GM10266 (cell line): ENCODE results near the gene RASGEF1B.
A peak's percentile ranks its signal among the peaks of the same experiment; 100 is the strongest.

Source experiments
- DNase-seq: peaks from one replicate; pipeline ENCODE4 v3.0.0; 2012; ENCODE audit errors: extremely low spot score
- CTCF ChIP-seq: IDR thresholded peaks from 2 replicates; pipeline ENCODE4 v1.5.1; 2012; ENCODE audit warnings: mild to moderate bottlenecking, low read depth; ENCODE audit not compliant: control insufficient read depth, insufficient read depth; ENCODE audit errors: missing control alignments

The RASGEF1B gene

GRCh38 chr4:81512001-81512756 is 40.5 kb upstream of the RASGEF1B start:
- no peak for TF ChIP-seq CTCF
- no peak for DNase-seq

DNA sequence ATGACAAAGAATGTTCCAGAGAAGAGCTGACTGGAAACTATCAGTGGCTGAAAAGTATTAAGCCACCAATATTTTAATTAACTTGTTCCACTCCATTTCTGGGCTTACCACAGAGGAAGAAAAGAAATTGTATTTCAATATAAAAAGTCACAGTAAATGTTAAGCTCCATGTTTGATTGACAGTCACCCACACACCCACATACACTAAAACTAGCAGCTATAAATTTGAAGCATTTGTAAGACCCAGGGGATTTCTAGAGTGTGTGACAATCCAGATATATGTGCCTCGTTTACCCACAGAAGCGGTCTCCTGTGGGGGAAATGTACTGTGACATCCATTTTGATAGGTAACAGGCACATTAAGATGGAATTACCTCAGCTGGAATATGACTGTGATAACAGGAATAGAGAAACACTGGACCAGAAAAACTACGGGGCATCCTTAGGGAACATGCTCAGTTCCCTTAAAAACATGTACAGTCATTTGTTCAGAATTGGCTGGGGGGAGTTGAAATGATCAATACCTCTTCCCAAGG is 39.0 kb upstream of the RASGEF1B start:
- no peak for DNase-seq

GRCh38 chr4:81509822-81510221 is 38.1 kb upstream of the RASGEF1B start:
- no peak for DNase-seq
- TF ChIP-seq CTCF: no peak

More for the DNA sequence above, 39.0 kb upstream of the RASGEF1B start:
- TF ChIP-seq CTCF: no peak

DNA sequence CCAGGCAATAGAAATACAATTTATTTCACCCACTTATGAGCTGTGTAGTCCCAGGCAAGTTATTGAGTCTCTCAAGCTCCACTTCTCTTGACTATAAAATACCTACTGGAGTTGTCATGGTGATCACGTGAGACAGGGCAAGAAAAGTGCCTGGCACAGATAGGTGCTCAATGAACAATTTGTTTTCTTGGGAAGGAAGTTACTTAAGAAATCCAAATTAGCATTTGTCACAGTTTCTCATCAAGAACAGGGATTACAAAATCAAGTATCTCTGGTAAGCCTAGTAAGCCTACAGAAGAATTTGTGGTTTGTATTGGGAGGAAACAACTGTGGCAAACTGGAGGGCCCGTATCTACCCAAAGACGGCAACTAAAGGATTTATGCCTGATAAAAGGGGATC is 37.5 kb upstream of the RASGEF1B start:
- TF ChIP-seq CTCF: no peak
- DNase-seq: no peak

GRCh38 chr4:81508411-81509185 is 36.9 kb upstream of the RASGEF1B start:
- no peak for TF ChIP-seq CTCF
- DNase-seq: no peak

DNA sequence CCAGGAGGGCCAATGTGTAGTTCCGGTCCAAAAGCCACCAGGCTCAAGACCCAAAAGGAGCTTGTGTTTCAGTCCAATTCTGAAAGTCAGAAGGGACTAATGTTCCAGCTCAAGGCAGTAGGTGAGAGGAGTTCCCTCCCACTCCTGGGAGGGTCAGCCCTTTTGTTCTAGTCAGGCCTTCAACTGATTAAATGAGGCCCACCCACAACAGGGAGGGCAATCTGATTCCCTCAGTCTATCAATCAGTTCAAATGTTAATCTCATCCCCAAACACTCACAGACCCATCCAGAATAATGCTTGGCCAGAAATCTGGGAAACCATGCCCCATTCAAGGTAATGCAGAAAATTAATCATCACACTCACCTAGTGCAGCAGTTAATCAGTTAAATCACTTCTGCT is 35.8 kb upstream of the RASGEF1B start:
- TF ChIP-seq CTCF: no peak
- DNase-seq: no peak

- DNase-seq: peak; percentile 13
- no peak for TF ChIP-seq CTCF
These were observed 35.0 kb upstream of the RASGEF1B start for GRCh38 chr4:81506731-81507130.
